Loucy (cell line): Measurements from ENCODE around the gene PAEP.
"Not testable (repeated sequence)": the region's sequence is repeated elsewhere in the genome, so short reads cannot be mapped to it uniquely, and the experiment has no call there.

Experiments
- CTCF ChIP-seq: fragments of 200-600 bp; sonication (generic); conservative IDR thresholded peaks from 2 replicates; pipeline ENCODE4 v1.5.1; 2014; ENCODE audit warnings: mild to moderate bottlenecking, antibody characterized with exemption, low read length
- EZH2phosphoT487 ChIP-seq: fragments of 200-600 bp; IDR thresholded peaks from 2 replicates; pipeline ENCODE4 v1.6.1; 2018; ENCODE audit warnings: antibody characterized with exemption, mild to moderate bottlenecking, moderate library complexity, borderline replicate concordance

DNA sequence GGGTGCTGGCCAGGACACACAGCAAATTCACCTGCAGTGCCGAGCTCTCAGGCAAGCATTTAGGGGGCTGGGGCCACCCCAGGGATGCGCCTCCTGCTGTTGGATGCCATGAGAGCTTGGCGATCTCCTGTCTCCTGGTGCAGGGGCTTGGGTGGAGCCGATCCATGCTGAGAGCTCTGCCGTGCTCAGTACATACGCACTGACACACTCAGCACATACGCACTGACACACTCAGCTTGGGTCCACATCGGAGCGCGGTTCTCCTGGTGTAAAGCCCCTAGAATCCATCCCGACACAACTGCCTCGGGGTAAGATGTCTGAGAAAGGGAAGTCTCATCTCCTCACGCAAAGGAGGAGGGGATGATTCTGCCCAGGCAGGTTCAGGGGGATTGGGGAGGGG lies 25.9 kb upstream of the PAEP start:
- TF ChIP-seq CTCF, EZH2phosphoT487: not testable (repeated sequence)
